GM13977 (cell line): ENCODE data around the gene TMEM53.
"Not testable (repeated sequence)": the region's sequence is repeated elsewhere in the genome, so short reads cannot be mapped to it uniquely, and the experiment has no call there.

Experiments used
- DNase-seq: peaks from one replicate; pipeline ENCODE4 v3.0.0; 2012; ENCODE audit warnings: low spot score
- CTCF ChIP-seq: IDR thresholded peaks from 2 replicates; pipeline ENCODE4 v1.5.1; 2012; ENCODE audit warnings: mild to moderate bottlenecking, control low read depth; ENCODE audit not compliant: insufficient read depth; ENCODE audit errors: extremely low read depth, missing control alignments
- in situ Hi-C: fragments of 300-500 bp; cut with MboI; formaldehyde crosslinking; loops from one replicate; pipeline ENCODE4 v1.12.0; 2022; ENCODE audit warnings: low sequenced_read_pairs, low pct_unique_long_range_greater_than_20kb, mixed read lengths, inconsistent platforms; ENCODE audit not compliant: unreplicated experiment

The TMEM53 gene

GRCh38 chr1:44707959-44708831 lies 33.9 kb upstream of the TMEM53 start:
- in situ Hi-C loops, result no loop called here
- peak; percentile 50 for DNase-seq
- peak; percentile 60 for TF ChIP-seq CTCF

- in situ Hi-C loops, result no loop called here
- DNase-seq, result no peak
Measured at GRCh38 chr1:44707112-44707881, 33.0 kb upstream of the TMEM53 start.

GRCh38 chr1:44705938-44706337 lies 31.7 kb upstream of the TMEM53 start:
- no peak for TF ChIP-seq CTCF
- in situ Hi-C loops, result no loop called here

More at GRCh38 chr1:44707112-44707881, 33.0 kb upstream of the TMEM53 start:
- TF ChIP-seq CTCF, result no peak

GRCh38 chr1:44705470-44705869 lies 31.2 kb upstream of the TMEM53 start:
- DNase-seq, result no peak
- in situ Hi-C loops, result no loop called here
- no peak for TF ChIP-seq CTCF

More at GRCh38 chr1:44705938-44706337, 31.7 kb upstream of the TMEM53 start:
- no peak for DNase-seq

- in situ Hi-C loops, result no loop called here
- no peak for TF ChIP-seq CTCF
- DNase-seq, result no peak
Measured at GRCh38 chr1:44701141-44701573, 26.9 kb upstream of the TMEM53 start.

- in situ Hi-C loops, result no loop called here
- DNase-seq, result no peak
- no peak for TF ChIP-seq CTCF
Measured at GRCh38 chr1:44700573-44700972, 26.3 kb upstream of the TMEM53 start.

- in situ Hi-C loops, DNase-seq: not testable (repeated sequence)
Measured at GRCh38 chr1:44699375-44699774, 25.1 kb upstream of the TMEM53 start.
